Activated CD4-positive, alpha-beta T cell treated with anti-CD3 and anti-CD28 coated beads, Interleukin-2, amount 50 U/mL, for 1 hour (primary cell): ENCODE results near the gene TTC23.

Source experiments
- DNase-seq: peaks from one replicate; pipeline ENCODE4 v3.0.0-alpha.2; 2020

The TTC23 gene

GRCh38 chr15:99249270-99249841 is at the start of gene TTC23:
Gene TTC23, minus strand, starts transcription at chr15:99249581. Its CDS starts 20,869 bp downstream, at chr15:99228712.
- no peak for DNase-seq

- no peak for DNase-seq
These were observed 47.0 kb upstream of the TTC23 start for GRCh38 chr15:99296386-99296785.

GRCh38 chr15:99295840-99296239 is 46.5 kb upstream of the TTC23 start:
- DNase-seq: no peak

GRCh38 chr15:99291643-99292042 is 42.3 kb upstream of the TTC23 start:
- no peak for DNase-seq

- DNase-seq: no peak
These were observed 34.3 kb upstream of the TTC23 start for GRCh38 chr15:99283717-99284116.

- no peak for DNase-seq
These were observed 33.2 kb upstream of the TTC23 start for GRCh38 chr15:99282586-99282985.

GRCh38 chr15:99282121-99282520 is 32.7 kb upstream of the TTC23 start:
- no peak for DNase-seq

GRCh38 chr15:99279827-99280226 is 30.4 kb upstream of the TTC23 start:
- DNase-seq: no peak

GRCh38 chr15:99279290-99279689 is 29.9 kb upstream of the TTC23 start:
- DNase-seq: no peak

- DNase-seq: no peak
These were observed 26.2 kb upstream of the TTC23 start for GRCh38 chr15:99275525-99276128.

GRCh38 chr15:99275061-99275460 is 25.7 kb upstream of the TTC23 start:
- DNase-seq: no peak

GRCh38 chr15:99273801-99274200 is 24.4 kb upstream of the TTC23 start:
- no peak for DNase-seq

GRCh38 chr15:99268431-99268830 is 19.1 kb upstream of the TTC23 start:
- no peak for DNase-seq

- no peak for DNase-seq
These were observed 18.6 kb upstream of the TTC23 start for GRCh38 chr15:99267957-99268356.

- no peak for DNase-seq
These were observed 16.2 kb upstream of the TTC23 start for GRCh38 chr15:99265541-99266070.

GRCh38 chr15:99264125-99264524 is 14.7 kb upstream of the TTC23 start:
- no peak for DNase-seq

GRCh38 chr15:99257107-99257750 is 7.8 kb upstream of the TTC23 start:
- DNase-seq: no peak

GRCh38 chr15:99253381-99254090 is 4.2 kb upstream of the TTC23 start:
- no peak for DNase-seq

GRCh38 chr15:99252326-99252725 is 2.9 kb upstream of the TTC23 start:
- no peak for DNase-seq

GRCh38 chr15:99250857-99251841 is 1.8 kb upstream of the TTC23 start, which contains the start of gene LRRC28:
Gene LRRC28, plus strand, starts transcription at chr15:99251481. Its CDS starts 4,477 bp downstream, at chr15:99255958.
- DNase-seq: peak; percentile 88

- no peak for DNase-seq
These were observed 1.1 kb upstream of the TTC23 start for GRCh38 chr15:99250494-99250856.

GRCh38 chr15:99250001-99250400 is 620 bp upstream of the TTC23 start:
- DNase-seq: no peak
